H1 (cell line): ENCODE results near the gene JAK2. TPM values are rescaled to one million over a fixed set of nuclear protein-coding genes. Genes with fewer than 3 reads are reported as not detected.

Experiments used
- CBX8 ChIP-seq: fragments of 300-800, 300-1000 bp; sonication (generic); IDR thresholded peaks from 2 replicates; pipeline ENCODE4 v1.7.1; 2016; ENCODE audit warnings: low read depth, low read length, borderline replicate concordance
- EZH2 ChIP-seq: fragments of 200-600 bp; sonication (generic); IDR thresholded peaks from 2 replicates; pipeline ENCODE4 v1.7.1; 2012; ENCODE audit warnings: low read depth, mild to moderate bottlenecking, moderate library complexity, low read length, inconsistent platforms; ENCODE audit not compliant: severe bottlenecking
- KDM5A ChIP-seq: fragments of 200-600 bp; IDR thresholded peaks from 2 replicates; pipeline ENCODE4 v1.7.1; 2012; ENCODE audit warnings: mild to moderate bottlenecking, low read length, inconsistent platforms, mixed read lengths
- MAFK ChIP-seq: IDR thresholded peaks from 2 replicates; pipeline ENCODE4 v1.6.1; 2012; ENCODE audit warnings: low read depth, mild to moderate bottlenecking, improper control_type of control experiment, low read length
- NRF1 ChIP-seq: IDR thresholded peaks from 2 replicates; pipeline ENCODE4 v1.6.1; 2011; ENCODE audit warnings: mild to moderate bottlenecking, low read depth, low read length, improper control_type of control experiment
- SIX5 ChIP-seq: IDR thresholded peaks from 2 replicates; pipeline ENCODE4 v1.6.1; 2011; ENCODE audit warnings: mild to moderate bottlenecking, low read depth, low read length
- TAF7 ChIP-seq: optimal IDR thresholded peaks from 2 replicates; pipeline ENCODE3; 2011; ENCODE audit warnings: low read depth, mild to moderate bottlenecking, inconsistent platforms, low read length, moderate library complexity, borderline replicate concordance
- polyA plus RNA-seq, 7 experiments: library from polyadenylated mRNA; depleted of rRNA in 3 of 7; stranded (reverse) in 5 of 7; unstranded in 2 of 7; fragments of >200 nt in 5 of 7; fragments of 200-250 nt in 2 of 7; gene quantifications; 1 replicate in 5 of 7; 2 replicates in 1 of 7; 4 replicates in 1 of 7; pipeline versions ENCODE4 v1.2.1 to v1.2.3, GENCODE V29; 2011 to 2013; ENCODE audit warnings: missing spikeins in 2 of 7, mixed read lengths in 2 of 7
- total RNA-seq: library from RNA; stranded (reverse); fragmentation: NEBNext Ultra II Directional; extraction: Animal tissue kit (Norgen Biotek cat#: 25700); gene quantifications from 2 replicates; pipeline ENCODE4 v1.2.1, GENCODE V29; 2021
- TF ChIP-seq, protein P1 (sequence below): fragments of 300-600 bp; sonication (generic); IDR thresholded peaks from 2 replicates; pipeline ENCODE4 v1.7.1; 2012; ENCODE audit warnings: low read length, moderate library complexity, mild to moderate bottlenecking, inconsistent platforms; ENCODE audit not compliant: insufficient replicate concordance

JAK2 gene
- total and polyA plus RNA-seq, 2 of the 8 experiments (the other 6 are each of a cell fraction or from before 2014, with no cell fraction given): 0.50 to 2.1 TPM

GRCh38 chr9:5112646-5113045, 127.6 kb downstream of the JAK2 start (continued):
- TF ChIP-seq, protein P1, sequence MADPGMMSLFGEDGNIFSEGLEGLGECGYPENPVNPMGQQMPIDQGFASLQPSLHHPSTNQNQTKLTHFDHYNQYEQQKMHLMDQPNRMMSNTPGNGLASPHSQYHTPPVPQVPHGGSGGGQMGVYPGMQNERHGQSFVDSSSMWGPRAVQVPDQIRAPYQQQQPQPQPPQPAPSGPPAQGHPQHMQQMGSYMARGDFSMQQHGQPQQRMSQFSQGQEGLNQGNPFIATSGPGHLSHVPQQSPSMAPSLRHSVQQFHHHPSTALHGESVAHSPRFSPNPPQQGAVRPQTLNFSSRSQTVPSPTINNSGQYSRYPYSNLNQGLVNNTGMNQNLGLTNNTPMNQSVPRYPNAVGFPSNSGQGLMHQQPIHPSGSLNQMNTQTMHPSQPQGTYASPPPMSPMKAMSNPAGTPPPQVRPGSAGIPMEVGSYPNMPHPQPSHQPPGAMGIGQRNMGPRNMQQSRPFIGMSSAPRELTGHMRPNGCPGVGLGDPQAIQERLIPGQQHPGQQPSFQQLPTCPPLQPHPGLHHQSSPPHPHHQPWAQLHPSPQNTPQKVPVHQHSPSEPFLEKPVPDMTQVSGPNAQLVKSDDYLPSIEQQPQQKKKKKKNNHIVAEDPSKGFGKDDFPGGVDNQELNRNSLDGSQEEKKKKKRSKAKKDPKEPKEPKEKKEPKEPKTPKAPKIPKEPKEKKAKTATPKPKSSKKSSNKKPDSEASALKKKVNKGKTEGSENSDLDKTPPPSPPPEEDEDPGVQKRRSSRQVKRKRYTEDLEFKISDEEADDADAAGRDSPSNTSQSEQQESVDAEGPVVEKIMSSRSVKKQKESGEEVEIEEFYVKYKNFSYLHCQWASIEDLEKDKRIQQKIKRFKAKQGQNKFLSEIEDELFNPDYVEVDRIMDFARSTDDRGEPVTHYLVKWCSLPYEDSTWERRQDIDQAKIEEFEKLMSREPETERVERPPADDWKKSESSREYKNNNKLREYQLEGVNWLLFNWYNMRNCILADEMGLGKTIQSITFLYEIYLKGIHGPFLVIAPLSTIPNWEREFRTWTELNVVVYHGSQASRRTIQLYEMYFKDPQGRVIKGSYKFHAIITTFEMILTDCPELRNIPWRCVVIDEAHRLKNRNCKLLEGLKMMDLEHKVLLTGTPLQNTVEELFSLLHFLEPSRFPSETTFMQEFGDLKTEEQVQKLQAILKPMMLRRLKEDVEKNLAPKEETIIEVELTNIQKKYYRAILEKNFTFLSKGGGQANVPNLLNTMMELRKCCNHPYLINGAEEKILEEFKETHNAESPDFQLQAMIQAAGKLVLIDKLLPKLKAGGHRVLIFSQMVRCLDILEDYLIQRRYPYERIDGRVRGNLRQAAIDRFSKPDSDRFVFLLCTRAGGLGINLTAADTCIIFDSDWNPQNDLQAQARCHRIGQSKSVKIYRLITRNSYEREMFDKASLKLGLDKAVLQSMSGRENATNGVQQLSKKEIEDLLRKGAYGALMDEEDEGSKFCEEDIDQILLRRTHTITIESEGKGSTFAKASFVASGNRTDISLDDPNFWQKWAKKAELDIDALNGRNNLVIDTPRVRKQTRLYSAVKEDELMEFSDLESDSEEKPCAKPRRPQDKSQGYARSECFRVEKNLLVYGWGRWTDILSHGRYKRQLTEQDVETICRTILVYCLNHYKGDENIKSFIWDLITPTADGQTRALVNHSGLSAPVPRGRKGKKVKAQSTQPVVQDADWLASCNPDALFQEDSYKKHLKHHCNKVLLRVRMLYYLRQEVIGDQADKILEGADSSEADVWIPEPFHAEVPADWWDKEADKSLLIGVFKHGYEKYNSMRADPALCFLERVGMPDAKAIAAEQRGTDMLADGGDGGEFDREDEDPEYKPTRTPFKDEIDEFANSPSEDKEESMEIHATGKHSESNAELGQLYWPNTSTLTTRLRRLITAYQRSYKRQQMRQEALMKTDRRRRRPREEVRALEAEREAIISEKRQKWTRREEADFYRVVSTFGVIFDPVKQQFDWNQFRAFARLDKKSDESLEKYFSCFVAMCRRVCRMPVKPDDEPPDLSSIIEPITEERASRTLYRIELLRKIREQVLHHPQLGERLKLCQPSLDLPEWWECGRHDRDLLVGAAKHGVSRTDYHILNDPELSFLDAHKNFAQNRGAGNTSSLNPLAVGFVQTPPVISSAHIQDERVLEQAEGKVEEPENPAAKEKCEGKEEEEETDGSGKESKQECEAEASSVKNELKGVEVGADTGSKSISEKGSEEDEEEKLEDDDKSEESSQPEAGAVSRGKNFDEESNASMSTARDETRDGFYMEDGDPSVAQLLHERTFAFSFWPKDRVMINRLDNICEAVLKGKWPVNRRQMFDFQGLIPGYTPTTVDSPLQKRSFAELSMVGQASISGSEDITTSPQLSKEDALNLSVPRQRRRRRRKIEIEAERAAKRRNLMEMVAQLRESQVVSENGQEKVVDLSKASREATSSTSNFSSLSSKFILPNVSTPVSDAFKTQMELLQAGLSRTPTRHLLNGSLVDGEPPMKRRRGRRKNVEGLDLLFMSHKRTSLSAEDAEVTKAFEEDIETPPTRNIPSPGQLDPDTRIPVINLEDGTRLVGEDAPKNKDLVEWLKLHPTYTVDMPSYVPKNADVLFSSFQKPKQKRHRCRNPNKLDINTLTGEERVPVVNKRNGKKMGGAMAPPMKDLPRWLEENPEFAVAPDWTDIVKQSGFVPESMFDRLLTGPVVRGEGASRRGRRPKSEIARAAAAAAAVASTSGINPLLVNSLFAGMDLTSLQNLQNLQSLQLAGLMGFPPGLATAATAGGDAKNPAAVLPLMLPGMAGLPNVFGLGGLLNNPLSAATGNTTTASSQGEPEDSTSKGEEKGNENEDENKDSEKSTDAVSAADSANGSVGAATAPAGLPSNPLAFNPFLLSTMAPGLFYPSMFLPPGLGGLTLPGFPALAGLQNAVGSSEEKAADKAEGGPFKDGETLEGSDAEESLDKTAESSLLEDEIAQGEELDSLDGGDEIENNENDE: no peak
- TF ChIP-seq TAF7: no peak
- no peak for TF ChIP-seq MAFK
- no peak for TF ChIP-seq KDM5A
- TF ChIP-seq NRF1: no peak
- no peak for TF ChIP-seq CBX8
- no peak for TF ChIP-seq EZH2
- no peak for TF ChIP-seq SIX5
